ENCODE data around the gene ABCG5.

The ABCG5 gene

GRCh38 chr2:43838560-43839267 lies at the start of gene ABCG5, which contains the start of gene ABCG8:
Gene ABCG5, minus strand, starts transcription at chr2:43838839. Its CDS starts 160 bp downstream, at chr2:43838679.
Gene ABCG8, plus strand, starts transcription at chr2:43838971. Its CDS starts 83 bp downstream, at chr2:43839054.
- DNase-seq, result no peak

GRCh38 chr2:43887176-43887575 lies 48.5 kb upstream of the ABCG5 start:
- no peak for DNase-seq

- DNase-seq, result no peak
Observed at GRCh38 chr2:43885132-43885632, 46.5 kb upstream of the ABCG5 start.

GRCh38 chr2:43884689-43885088 lies 46.0 kb upstream of the ABCG5 start:
- DNase-seq, result no peak

GRCh38 chr2:43882312-43882711 lies 43.7 kb upstream of the ABCG5 start:
- no peak for DNase-seq

GRCh38 chr2:43880952-43881351 lies 42.3 kb upstream of the ABCG5 start:
- no peak for DNase-seq

- no peak for DNase-seq
Observed at GRCh38 chr2:43880471-43880870, 41.8 kb upstream of the ABCG5 start.

- DNase-seq, result no peak
Observed at GRCh38 chr2:43879261-43879660, 40.6 kb upstream of the ABCG5 start.

GRCh38 chr2:43877782-43878464 lies 39.3 kb upstream of the ABCG5 start:
- DNase-seq, result peak; percentile 52

GRCh38 chr2:43874776-43875451 lies 36.3 kb upstream of the ABCG5 start:
- no peak for DNase-seq

- no peak for DNase-seq
Observed at GRCh38 chr2:43872151-43872550, 33.5 kb upstream of the ABCG5 start.

GRCh38 chr2:43855292-43855691 lies 16.7 kb upstream of the ABCG5 start:
- DNase-seq, result no peak

- DNase-seq, result no peak
Observed at GRCh38 chr2:43854671-43855070, 16.0 kb upstream of the ABCG5 start.

- DNase-seq, result no peak
Observed at GRCh38 chr2:43853141-43854081, 14.8 kb upstream of the ABCG5 start.

- no peak for DNase-seq
Observed at GRCh38 chr2:43852196-43852730, 13.6 kb upstream of the ABCG5 start.

GRCh38 chr2:43851011-43851980 lies 12.7 kb upstream of the ABCG5 start:
- DNase-seq, result no peak

- DNase-seq, result no peak
Observed at GRCh38 chr2:43848214-43848613, 9.6 kb upstream of the ABCG5 start.

- no peak for DNase-seq
Observed at GRCh38 chr2:43846140-43846793, 7.6 kb upstream of the ABCG5 start.

GRCh38 chr2:43845181-43845580 lies 6.5 kb upstream of the ABCG5 start:
- no peak for DNase-seq

GRCh38 chr2:43842866-43843226 lies 4.2 kb upstream of the ABCG5 start:
- DNase-seq, result no peak
